NCI-H446 (cell line): ENCODE results near the gene PRDM2.

ENCODE experiments used
- DNase-seq, 2 experiments: peaks; one replicate each; lab custom pipeline; 2025; lab: John Stamatoyannopoulos, UW

PRDM2 gene

GRCh38 chr1:13733711-13734110 lies 33.7 kb downstream of the PRDM2 start:
- no peak for DNase-seq

- DNase-seq, result no peak
Measured at GRCh38 chr1:13735168-13735930, 35.4 kb downstream of the PRDM2 start.

GRCh38 chr1:13737398-13737797 lies 37.4 kb downstream of the PRDM2 start:
- DNase-seq, result no peak

GRCh38 chr1:13746342-13746741 lies 46.4 kb downstream of the PRDM2 start:
- DNase-seq, result no peak

- peak; percentile 94 to 98 for DNase-seq
Measured at GRCh38 chr1:13748610-13749505, 48.9 kb downstream of the PRDM2 start.

- no peak for DNase-seq
Measured at GRCh38 chr1:13749543-13750341, 49.8 kb downstream of the PRDM2 start.

GRCh38 chr1:13751458-13751871 lies 51.5 kb downstream of the PRDM2 start:
- DNase-seq, result no peak

- no peak for DNase-seq
Measured at GRCh38 chr1:13751985-13752384, 52.0 kb downstream of the PRDM2 start.

- DNase-seq, result no peak
Measured at GRCh38 chr1:13752852-13753251, 52.9 kb downstream of the PRDM2 start.

GRCh38 chr1:13753636-13754402 lies 53.8 kb downstream of the PRDM2 start:
- DNase-seq, result no peak

GRCh38 chr1:13754510-13755103 lies 54.6 kb downstream of the PRDM2 start:
- DNase-seq, result no peak

- DNase-seq, result no peak
Measured at GRCh38 chr1:13756557-13757315, 56.7 kb downstream of the PRDM2 start.

GRCh38 chr1:13757693-13758092 lies 57.7 kb downstream of the PRDM2 start:
- no peak for DNase-seq

GRCh38 chr1:13759072-13759471 lies 59.1 kb downstream of the PRDM2 start:
- DNase-seq, result no peak

- DNase-seq, result no peak
Measured at GRCh38 chr1:13760340-13760739, 60.4 kb downstream of the PRDM2 start.

- DNase-seq, result no peak
Measured at GRCh38 chr1:13760921-13761320, 60.9 kb downstream of the PRDM2 start.

- DNase-seq, result no peak
Measured at GRCh38 chr1:13761883-13762282, 61.9 kb downstream of the PRDM2 start.

GRCh38 chr1:13762642-13763041 lies 62.7 kb downstream of the PRDM2 start:
- no peak for DNase-seq

- no peak for DNase-seq
Measured at GRCh38 chr1:13763222-13763621, 63.2 kb downstream of the PRDM2 start.

GRCh38 chr1:13763991-13764390 lies 64.0 kb downstream of the PRDM2 start:
- no peak for DNase-seq
